Cardiac muscle cell (in vitro differentiated cells and primary cell): ENCODE data around the gene HES7. TPM values are rescaled to one million over a fixed set of nuclear protein-coding genes. Genes with fewer than 3 reads are reported as not detected.

Source experiments
- DNase-seq, 2 donors: peaks; one replicate each; pipeline versions ENCODE4 v3.0.0 to v3.0.0-alpha.2; 2010 to 2017; ENCODE audit warnings: low read depth in 1 of 2, low spot score in 1 of 2
- H3K27ac ChIP-seq: fragments of 200-600 bp; sonication (generic); 2 replicates; pipeline ENCODE4 v1.5.1; 2016
- H3K27me3 ChIP-seq: fragments of 200-600 bp; sonication (generic); 2 replicates; pipeline ENCODE4 v1.6.0; 2016; ENCODE audit warnings: control low read depth
- H3K36me3 ChIP-seq: fragments of 200-600 bp; sonication (generic); 2 replicates; pipeline ENCODE4 v1.5.1; 2016; ENCODE audit warnings: control low read depth
- H3K4me1 ChIP-seq: fragments of 200-600 bp; sonication (generic); 2 replicates; pipeline ENCODE4 v1.8.1; 2017; ENCODE audit warnings: low read depth, mild to moderate bottlenecking, mixed run types
- H3K4me3 ChIP-seq: fragments of 200-600 bp; sonication (generic); 2 replicates; pipeline ENCODE4 v1.5.1; 2016; ENCODE audit warnings: mild to moderate bottlenecking
- H3K9me3 ChIP-seq: fragments of 200-600 bp; sonication (generic); 2 replicates; pipeline ENCODE4 v1.5.1; 2017; ENCODE audit warnings: low read depth, mild to moderate bottlenecking, control low read depth
- polyA plus RNA-seq: library from polyadenylated mRNA; unstranded; fragments of >200 nt; fragmentation: Nextera tagmentation; extraction: Ambion mirVana; gene quantifications from 2 replicates; pipeline ENCODE4 v1.2.1, GENCODE V29; 2016
- total RNA-seq: library from RNA; depleted of rRNA; stranded (reverse); fragments of >200 nt; gene quantifications from 2 replicates; pipeline ENCODE4 v1.2.3, GENCODE V29; 2016
- TF ChIP-seq, protein P1 (sequence below): IDR thresholded peaks from 2 replicates; pipeline ENCODE4 v1.5.1; 2012; ENCODE audit warnings: low read depth, mild to moderate bottlenecking, low read length

The HES7 gene
- total and polyA plus RNA-seq, 2 experiments from 2014 or later: 1.1 to 6.2 TPM

GRCh38 chr17:8160741-8161221 lies 36.9 kb upstream of the HES7 start:
- H3K9me3 ChIP-seq: no peaks in the 10 kb centered on the region
- peaks cover 16% of the 10 kb centered on the region for H3K4me1 ChIP-seq
- H3K27me3 ChIP-seq: no peaks in the 10 kb centered on the region
- H3K36me3 ChIP-seq: peaks cover 5% of the 10 kb centered on the region
- no peak overlapping the region for H3K4me3 ChIP-seq
- peak overlapping the region; percentile 32 for H3K27ac ChIP-seq
- DNase-seq: no peak
- TF ChIP-seq, protein P1, sequence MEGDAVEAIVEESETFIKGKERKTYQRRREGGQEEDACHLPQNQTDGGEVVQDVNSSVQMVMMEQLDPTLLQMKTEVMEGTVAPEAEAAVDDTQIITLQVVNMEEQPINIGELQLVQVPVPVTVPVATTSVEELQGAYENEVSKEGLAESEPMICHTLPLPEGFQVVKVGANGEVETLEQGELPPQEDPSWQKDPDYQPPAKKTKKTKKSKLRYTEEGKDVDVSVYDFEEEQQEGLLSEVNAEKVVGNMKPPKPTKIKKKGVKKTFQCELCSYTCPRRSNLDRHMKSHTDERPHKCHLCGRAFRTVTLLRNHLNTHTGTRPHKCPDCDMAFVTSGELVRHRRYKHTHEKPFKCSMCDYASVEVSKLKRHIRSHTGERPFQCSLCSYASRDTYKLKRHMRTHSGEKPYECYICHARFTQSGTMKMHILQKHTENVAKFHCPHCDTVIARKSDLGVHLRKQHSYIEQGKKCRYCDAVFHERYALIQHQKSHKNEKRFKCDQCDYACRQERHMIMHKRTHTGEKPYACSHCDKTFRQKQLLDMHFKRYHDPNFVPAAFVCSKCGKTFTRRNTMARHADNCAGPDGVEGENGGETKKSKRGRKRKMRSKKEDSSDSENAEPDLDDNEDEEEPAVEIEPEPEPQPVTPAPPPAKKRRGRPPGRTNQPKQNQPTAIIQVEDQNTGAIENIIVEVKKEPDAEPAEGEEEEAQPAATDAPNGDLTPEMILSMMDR: no peak

DNA sequence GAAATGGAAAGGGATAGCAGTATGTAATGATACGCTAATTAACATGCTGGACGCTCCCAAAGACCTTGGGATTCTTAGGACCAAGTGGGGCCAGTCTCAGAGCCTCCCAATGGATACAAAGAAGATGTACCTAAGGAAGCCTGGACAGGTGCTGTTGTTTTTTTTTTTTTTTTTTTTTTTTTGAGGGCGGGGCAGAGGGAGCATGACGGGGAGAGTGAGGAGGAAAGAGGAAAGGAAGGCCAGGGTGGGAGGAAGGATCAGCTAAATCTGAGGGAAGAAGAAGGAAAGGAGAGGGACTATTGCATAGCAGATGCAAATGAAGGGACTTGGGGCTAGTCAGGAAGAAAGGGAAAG lies 36.3 kb upstream of the HES7 start:
- H3K27ac ChIP-seq: no peak overlapping the region
- H3K9me3 ChIP-seq: no peaks in the 10 kb centered on the region
- no peak for DNase-seq
- peaks cover 17% of the 10 kb centered on the region for H3K4me1 ChIP-seq
- H3K27me3 ChIP-seq: no peaks in the 10 kb centered on the region
- TF ChIP-seq, protein P1: no peak
- no peak overlapping the region for H3K4me3 ChIP-seq
- H3K36me3 ChIP-seq: peaks cover 5% of the 10 kb centered on the region

DNA sequence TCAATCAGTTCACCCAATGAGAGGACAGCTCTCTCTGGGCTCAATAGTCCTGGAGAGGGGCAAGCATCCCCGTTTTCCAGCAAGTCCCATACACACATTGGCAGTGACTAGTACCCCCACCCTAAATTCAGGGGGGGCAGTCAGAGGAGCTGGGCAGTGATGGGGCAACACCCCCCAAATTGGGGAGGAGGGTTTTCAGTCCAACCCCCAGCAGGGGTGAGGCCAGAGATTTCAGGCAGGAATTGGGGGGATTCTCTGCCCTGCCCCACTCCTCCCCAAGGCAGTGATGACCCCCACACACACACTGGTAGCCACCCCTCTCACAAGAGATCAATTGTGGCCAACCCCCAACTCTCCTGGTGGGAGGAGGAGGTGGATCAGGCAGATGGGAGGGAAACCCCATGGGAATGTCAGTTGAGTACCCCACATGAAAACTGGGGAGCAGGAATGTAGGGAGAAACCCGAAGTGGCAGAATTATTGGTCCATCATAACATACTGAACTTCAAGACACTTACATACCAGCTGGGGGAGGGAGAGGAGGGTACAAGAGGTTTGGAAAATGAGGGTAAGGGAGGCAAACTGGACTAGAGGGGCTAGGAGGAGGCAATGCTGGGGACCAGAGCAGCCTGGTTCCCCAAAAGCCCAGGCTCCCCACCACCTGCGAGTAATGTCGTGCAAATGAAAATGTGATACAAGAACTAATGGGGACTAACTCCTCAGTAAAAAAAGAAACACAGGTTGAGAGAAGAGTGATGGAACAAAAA lies 35.7 kb upstream of the HES7 start:
- no peak overlapping the region for H3K4me3 ChIP-seq
- TF ChIP-seq, protein P1: no peak

DNA sequence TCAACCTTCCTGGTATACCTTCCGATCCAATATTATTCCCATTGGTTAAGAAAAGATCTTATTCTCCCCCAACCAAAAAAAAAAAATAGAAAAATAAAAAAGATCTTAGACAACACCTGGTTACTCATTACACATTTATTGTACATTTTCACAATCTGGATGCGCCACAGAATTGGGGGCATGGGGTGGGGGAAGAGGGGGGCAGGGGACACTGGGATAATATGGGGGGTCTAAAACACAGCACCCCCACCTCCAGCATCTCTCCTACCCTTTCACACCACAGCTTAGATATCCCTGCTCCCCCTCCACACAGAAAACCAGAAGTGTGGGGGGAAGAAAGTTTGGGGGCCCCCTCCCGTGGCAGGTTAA lies 35.1 kb upstream of the HES7 start:
- H3K4me3 ChIP-seq: no peak overlapping the region
- H3K27ac ChIP-seq: no peak overlapping the region
- H3K36me3 ChIP-seq: peaks cover 5% of the 10 kb centered on the region
- TF ChIP-seq, protein P1: no peak
- DNase-seq: no peak
- H3K9me3 ChIP-seq: no peaks in the 10 kb centered on the region
- H3K27me3 ChIP-seq: no peaks in the 10 kb centered on the region
- peaks cover 19% of the 10 kb centered on the region for H3K4me1 ChIP-seq

More for the DNA sequence above, 35.7 kb upstream of the HES7 start:
- Histone ChIP-seq H3K27ac (no peak overlapping the region), H3K36me3 (peaks cover 5% of the 10 kb centered on the region), H3K27me3 (no peaks in the 10 kb centered on the region), H3K4me1 (peaks cover 22% of the 10 kb centered on the region), H3K9me3 (no peaks in the 10 kb centered on the region)
- no peak for DNase-seq

DNA sequence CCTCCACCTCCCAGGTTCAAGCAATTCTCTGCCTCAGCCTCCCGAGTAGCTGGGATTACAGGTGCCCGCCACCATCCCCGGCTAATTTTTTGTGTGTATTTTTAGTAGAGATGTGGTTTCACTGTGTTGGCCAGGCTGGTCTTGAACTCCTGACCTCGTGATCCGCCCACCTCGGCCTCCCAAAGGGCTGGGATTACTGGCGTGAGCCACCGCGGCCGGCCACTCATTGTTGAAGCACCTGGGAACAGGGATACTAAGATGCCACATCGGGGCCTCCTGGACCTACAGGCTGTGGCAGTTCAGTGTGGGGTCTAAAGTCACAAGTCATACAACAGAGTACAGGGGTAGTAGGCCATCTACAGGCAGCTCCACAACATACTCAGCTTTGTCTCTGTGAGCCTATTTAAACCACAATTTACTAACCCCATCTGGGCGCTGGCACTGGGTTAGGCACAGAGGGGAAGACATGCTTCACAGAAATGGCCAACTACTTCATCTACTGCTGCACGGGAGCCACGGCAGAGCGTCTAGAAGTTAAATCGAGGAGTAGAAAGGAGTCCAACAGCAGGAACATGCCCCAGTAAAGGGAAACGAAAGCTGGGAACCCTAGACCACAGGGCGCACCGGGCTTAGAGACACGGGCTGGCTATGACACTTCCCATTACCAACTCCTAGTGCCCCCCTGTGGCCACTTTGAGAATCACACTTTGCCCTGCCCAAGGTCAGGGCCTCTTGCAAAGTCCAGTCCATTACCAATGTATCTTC lies 34.5 kb upstream of the HES7 start:
- Histone ChIP-seq H3K36me3 (peaks cover 5% of the 10 kb centered on the region), H3K4me1 (peaks cover 19% of the 10 kb centered on the region), H3K27me3 (no peaks in the 10 kb centered on the region), H3K9me3 (no peaks in the 10 kb centered on the region), H3K27ac (peak overlapping the region; percentile 8), H3K4me3 (no peak overlapping the region)
- TF ChIP-seq, protein P1: peak; percentile 80
- peak; percentile 90 to 93 for DNase-seq
